CD4-positive, alpha-beta T cell treated with Interleukin-15 for 1 hour (primary cell): Measurements from ENCODE around the gene ATP2B3.

Experiments used
- DNase-seq: peaks from one replicate; pipeline ENCODE4 v3.0.0-alpha.2; 2020

ATP2B3 gene

GRCh38 chrX:153623310-153624029, 106.0 kb downstream of the ATP2B3 start:
- peak; percentile 15 for DNase-seq

- DNase-seq, result peak; percentile 10
These were observed 107.0 kb downstream of the ATP2B3 start for GRCh38 chrX:153624196-153625091.

DNA sequence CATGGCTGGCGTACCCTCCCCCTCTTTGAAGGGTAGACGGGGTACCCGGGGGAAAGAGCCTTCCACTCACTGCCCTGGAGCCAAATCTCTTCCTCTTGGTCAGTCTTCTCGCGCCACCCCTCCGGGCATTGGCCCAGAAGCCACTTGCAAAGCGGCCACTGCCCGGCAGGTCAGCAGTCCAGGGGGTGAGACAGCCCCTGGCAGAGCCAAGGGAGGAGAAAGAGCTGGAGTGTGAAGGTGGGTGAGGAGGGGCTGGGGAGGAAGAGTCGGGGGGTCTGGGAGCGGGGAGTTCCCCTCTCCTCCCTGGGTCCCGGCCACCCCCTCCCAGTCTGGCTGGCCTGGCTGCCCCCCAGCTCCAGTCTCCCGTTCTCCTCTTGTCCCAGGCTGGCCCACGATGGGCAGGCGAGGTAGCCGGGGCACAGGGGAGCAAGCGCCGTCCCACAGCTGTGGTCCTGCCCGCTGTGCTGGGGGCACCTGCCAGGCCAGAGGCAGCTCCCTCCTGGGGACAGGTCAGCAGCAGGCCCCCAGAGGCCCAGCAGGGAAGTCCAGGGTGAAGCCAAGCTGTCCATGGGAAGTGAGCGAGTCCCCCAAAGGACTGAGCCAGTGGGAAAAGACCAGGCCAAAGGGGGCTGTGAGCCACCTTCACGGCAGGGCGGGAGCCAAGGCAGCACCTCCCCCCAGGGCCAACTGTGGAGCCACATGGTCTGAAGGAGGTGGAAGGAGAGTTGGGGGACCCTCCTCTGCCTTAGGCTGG, 108.0 kb downstream of the ATP2B3 start:
- peak; percentile 14 for DNase-seq

DNA sequence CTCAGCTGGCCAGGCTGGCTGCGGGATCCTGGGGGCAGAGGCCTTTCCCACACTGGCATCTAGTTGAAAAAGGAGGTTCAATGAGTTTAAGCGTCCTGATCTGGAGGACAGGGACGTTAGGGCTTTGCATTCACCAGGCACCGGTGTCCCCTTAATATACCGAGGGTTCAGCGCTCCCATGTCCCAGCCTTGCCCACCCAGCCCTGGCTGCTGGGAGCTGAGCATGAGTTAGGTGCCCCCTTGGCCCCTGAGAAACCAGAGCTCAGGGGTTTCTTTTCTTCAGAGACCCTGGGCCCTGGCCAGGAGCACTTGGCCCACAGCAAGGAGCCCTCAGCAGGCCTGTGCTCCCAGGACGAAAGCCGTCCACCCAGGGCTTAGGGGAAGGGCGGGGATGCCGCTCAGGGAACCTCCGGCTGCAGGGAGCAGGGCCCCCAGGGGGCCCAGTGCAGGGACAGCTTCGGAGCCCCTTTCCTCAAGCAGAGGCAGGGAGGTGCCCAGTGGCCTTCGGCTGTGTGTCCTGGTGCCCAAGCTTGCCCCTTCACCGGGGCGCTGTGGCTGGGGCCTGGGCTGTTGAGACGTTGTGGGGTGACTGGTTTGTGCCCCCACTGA, 108.7 kb downstream of the ATP2B3 start:
- peak; percentile 16 for DNase-seq

GRCh38 chrX:153626863-153627674, 109.6 kb downstream of the ATP2B3 start:
- peak; percentile 8 for DNase-seq

- DNase-seq, result peak; percentile 16
These were observed 110.3 kb downstream of the ATP2B3 start for GRCh38 chrX:153627675-153628111.

DNA sequence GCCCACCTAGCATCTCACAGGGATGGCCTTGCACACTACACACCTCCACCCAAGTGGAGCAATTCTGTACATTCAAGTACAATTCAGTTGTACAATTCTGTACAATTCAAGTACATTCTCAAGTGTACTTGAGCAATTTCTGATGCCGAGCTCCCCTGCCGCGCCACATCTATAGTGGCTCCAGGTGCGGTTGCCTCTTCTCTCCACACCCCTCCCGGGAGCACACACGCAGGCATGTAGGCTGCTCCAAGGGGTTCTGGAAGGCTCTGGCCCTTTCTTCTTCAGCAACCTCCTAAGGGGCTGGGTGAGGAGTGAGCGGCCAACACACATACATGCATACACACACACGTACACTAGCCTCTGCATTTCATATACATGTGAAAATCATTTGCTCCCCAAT, 110.7 kb downstream of the ATP2B3 start:
- no peak for DNase-seq

- DNase-seq, result peak; percentile 13
These were observed 111.2 kb downstream of the ATP2B3 start for GRCh38 chrX:153628665-153629064.

DNA sequence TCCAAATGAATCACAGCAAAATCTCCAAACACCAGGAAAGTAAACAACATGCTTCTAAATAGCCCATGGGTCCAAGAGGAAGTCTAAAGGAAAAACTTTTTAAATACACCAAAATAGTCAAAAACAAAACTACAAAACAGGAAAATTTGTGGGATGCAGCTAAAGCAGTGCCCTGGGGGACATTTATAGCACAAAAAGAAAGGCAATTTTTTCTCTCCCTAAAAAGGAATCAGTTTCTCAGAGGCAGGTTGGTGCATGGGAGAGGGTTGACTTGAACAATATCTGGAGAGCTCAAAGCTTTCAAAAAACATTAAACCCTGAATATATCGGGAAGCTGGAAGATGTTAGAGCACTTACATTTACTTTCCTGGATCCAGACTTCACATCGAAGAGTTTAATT, 113.9 kb downstream of the ATP2B3 start:
- no peak for DNase-seq

GRCh38 chrX:153631907-153632594, 114.6 kb downstream of the ATP2B3 start:
- no peak for DNase-seq
